CD4-positive, alpha-beta memory T cell (primary cell): Measurements from ENCODE around the gene SRSF10. TPM values are rescaled to one million over a fixed set of nuclear protein-coding genes. Genes with fewer than 3 reads are reported as not detected.

Experiments
- CTCF ChIA-PET: fragments of 350-600 bp; sonication (Branson Sonifier 250); formaldehyde crosslinking; loops from one replicate; lab custom pipeline; 2021; ENCODE audit warnings: inconsistent platforms; ENCODE audit not compliant: partially characterized antibody; lab: Charles Lee
- POLR2A ChIA-PET: fragments of 350-600 bp; sonication (Branson Sonifier 250); formaldehyde crosslinking; loops from one replicate; lab custom pipeline; 2021; ENCODE audit not compliant: partially characterized antibody; lab: Charles Lee
- DNase-seq, 5 donors: peaks; one replicate each; pipeline versions ENCODE4 v3.0.0 to v3.0.0-alpha.2; 2020 to 2022; ENCODE audit warnings: mixed read lengths in 1 of 5
- H3K27ac ChIP-seq: one replicate; pipeline ENCODE4 v1.7.0; 2013; ENCODE audit warnings: low read depth, low read length
- H3K27me3 ChIP-seq: 2 replicates; pipeline ENCODE4 v1.7.0; 2013; ENCODE audit warnings: mild to moderate bottlenecking, low read length, moderate library complexity; ENCODE audit not compliant: insufficient read depth
- H3K36me3 ChIP-seq: 2 replicates; pipeline ENCODE4 v1.7.0; 2013; ENCODE audit warnings: mild to moderate bottlenecking, low read length, moderate library complexity; ENCODE audit not compliant: insufficient read depth
- H3K4me1 ChIP-seq: 2 replicates; pipeline ENCODE4 v1.7.0; 2013; ENCODE audit warnings: mild to moderate bottlenecking, low read length, moderate library complexity; ENCODE audit not compliant: insufficient read depth
- H3K4me3 ChIP-seq, 2 donors: one replicate each; pipeline ENCODE4 v1.7.0; 2013; ENCODE audit warnings: low read length in 2 of 2, mild to moderate bottlenecking in 1 of 2
- H3K9me3 ChIP-seq, 2 donors: one replicate each; pipeline ENCODE4 v1.7.0; 2013; ENCODE audit warnings: low read length in 2 of 2, control low read depth in 1 of 2; ENCODE audit not compliant: control insufficient read depth in 1 of 2
- H3K27ac Mint-ChIP-seq, 7 donors: one replicate each; pipeline ENCODE4 v1.8.0; 2020 to 2021; ENCODE audit warnings: mixed read lengths in 7 of 7, mild to moderate bottlenecking in 6 of 7, inconsistent platforms in 3 of 7, moderate library complexity in 3 of 7
- H3K27me3 Mint-ChIP-seq, 2 donors: one replicate each; pipeline ENCODE4 v1.8.0; 2020 to 2021; ENCODE audit warnings: mixed read lengths in 2 of 2
- H3K36me3 Mint-ChIP-seq, 2 donors: one replicate each; pipeline ENCODE4 v1.8.0; 2020 to 2021; ENCODE audit warnings: mixed read lengths in 2 of 2, inconsistent platforms in 1 of 2, mild to moderate bottlenecking in 1 of 2
- H3K4me1 Mint-ChIP-seq, 4 donors: one replicate each; pipeline ENCODE4 v1.8.0; 2020 to 2021; ENCODE audit warnings: mixed read lengths in 4 of 4, mild to moderate bottlenecking in 1 of 4
- H3K4me3 Mint-ChIP-seq, 8 donors: one replicate each; pipeline ENCODE4 v1.8.0; 2020 to 2021; ENCODE audit warnings: mixed read lengths in 8 of 8, mild to moderate bottlenecking in 7 of 8, moderate library complexity in 6 of 8, inconsistent platforms in 3 of 8
- H3K9me3 Mint-ChIP-seq, 8 donors: one replicate each; pipeline ENCODE4 v1.8.0; 2020 to 2021; ENCODE audit warnings: mixed read lengths in 8 of 8, mild to moderate bottlenecking in 5 of 8, inconsistent platforms in 3 of 8, moderate library complexity in 1 of 8
- intact Hi-C: fragments of 100-400 bp; cut with micrococcal nuclease; formaldehyde crosslinking; loops from one replicate; pipeline ENCODE4 v1.15.1; 2023
- polyA plus RNA-seq, 2 donors: library from polyadenylated mRNA; unstranded; fragments of 300-500 nt; fragmentation: Illumina TruSeq; gene quantifications; one replicate each; pipeline ENCODE4 v1.2.3, GENCODE V29; 2021
- total RNA-seq, 2 experiments: library from RNA; stranded (reverse); gene quantifications; one replicate each; pipeline ENCODE4 v1.2.3, GENCODE V29; 2021

Gene SRSF10
- total and polyA plus RNA-seq, 4 experiments from 2014 or later: 109 to 169 (median 137) TPM

DNA sequence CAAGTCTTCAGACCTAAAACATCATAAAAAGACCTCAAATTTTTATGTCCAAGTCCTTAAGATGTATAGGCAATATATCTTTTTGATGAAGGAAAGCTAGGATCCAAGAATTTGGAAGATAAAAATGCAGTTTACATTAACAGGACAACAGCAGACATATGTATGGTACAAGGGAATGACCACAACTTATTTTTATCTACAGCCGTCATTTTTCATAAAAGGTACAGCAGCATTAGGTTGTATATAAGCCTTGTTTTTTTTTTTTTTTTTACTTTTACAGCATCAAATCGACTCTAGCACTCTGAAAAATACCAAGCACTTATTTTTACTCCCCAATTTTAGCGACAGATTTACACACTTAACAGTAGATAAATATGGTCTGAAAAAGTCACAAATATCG lies 1.3 kb downstream of the SRSF10 start:
- Mint-ChIP-seq H3K36me3 (peaks cover 8 to 43% of the 10 kb centered on the region in 2 donors), H3K4me1 (peaks cover 42 to 68% (median 56%) of the 10 kb centered on the region in 4 donors), H3K9me3 (peaks cover 0 to 6% (median 0%) of the 10 kb centered on the region in 8 donors), H3K27me3 (no peaks in the 10 kb centered on the region), H3K4me3 (peak overlapping the region; percentile 88 to 98 (median 94)), H3K27ac (peak overlapping the region; percentile 92 to 97 (median 94))
- no peak for DNase-seq
- POLR2A ChIA-PET: interaction anchor here (0.7 to 4.8 kb wide), 4 partner anchors 10 to 950 kb away, joined by 3 to 80 read pairs (median 20); partner anchors contain the start of gene PNRC2
- intact Hi-C loops: no loop called here
- H3K9me3 ChIP-seq: no peaks in the 10 kb centered on the region
- H3K4me3 ChIP-seq: peak overlapping the region; percentile 49 to 85
- H3K27ac ChIP-seq: peak overlapping the region; percentile 93
- H3K4me1 ChIP-seq: peaks cover 61% of the 10 kb centered on the region
- CTCF ChIA-PET: no interaction called here
- H3K27me3 ChIP-seq: no peaks in the 10 kb centered on the region
- no peaks in the 10 kb centered on the region for H3K36me3 ChIP-seq

DNA sequence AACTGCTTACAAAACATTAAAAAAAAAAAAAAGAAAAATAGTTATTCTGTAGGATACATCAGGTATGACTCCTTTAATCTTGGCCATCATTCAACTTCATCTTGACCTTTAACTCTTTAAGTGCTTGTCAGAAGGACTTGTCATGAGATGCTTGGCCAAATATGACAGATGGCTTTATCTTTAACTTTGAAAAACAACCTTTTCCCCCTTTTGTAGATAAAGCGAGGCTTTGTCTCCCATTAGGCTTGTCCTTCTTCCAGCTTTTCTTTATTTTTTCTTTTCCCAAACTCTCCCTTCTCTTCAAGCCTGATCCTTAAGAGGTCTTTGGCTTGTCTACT lies 2.3 kb downstream of the SRSF10 start:
- ChIA-PET POLR2A (interaction anchor here (1.7 to 4.8 kb wide), 3 partner anchors 9 to 18 kb away, joined by 5 to 80 read pairs (median 12); partner anchors contain the start of gene PNRC2), CTCF (no interaction called here)
- intact Hi-C loops: no loop called here
- Mint-ChIP-seq H3K4me1 (peaks cover 42 to 72% (median 57%) of the 10 kb centered on the region in 4 donors), H3K4me3 (peak overlapping the region; percentile 88 to 98 (median 94)), H3K9me3 (peaks cover 0 to 6% (median 0%) of the 10 kb centered on the region in 8 donors), H3K36me3 (peaks cover 8 to 50% of the 10 kb centered on the region in 2 donors), H3K27ac (peak overlapping the region; percentile 25 to 97 (median 90)), H3K27me3 (no peaks in the 10 kb centered on the region)
- no peak for DNase-seq
- Histone ChIP-seq H3K4me3 (no peak overlapping the region), H3K36me3 (no peaks in the 10 kb centered on the region), H3K4me1 (peaks cover 61% of the 10 kb centered on the region), H3K27me3 (no peaks in the 10 kb centered on the region), H3K27ac (peak overlapping the region; percentile 93), H3K9me3 (no peaks in the 10 kb centered on the region)

DNA sequence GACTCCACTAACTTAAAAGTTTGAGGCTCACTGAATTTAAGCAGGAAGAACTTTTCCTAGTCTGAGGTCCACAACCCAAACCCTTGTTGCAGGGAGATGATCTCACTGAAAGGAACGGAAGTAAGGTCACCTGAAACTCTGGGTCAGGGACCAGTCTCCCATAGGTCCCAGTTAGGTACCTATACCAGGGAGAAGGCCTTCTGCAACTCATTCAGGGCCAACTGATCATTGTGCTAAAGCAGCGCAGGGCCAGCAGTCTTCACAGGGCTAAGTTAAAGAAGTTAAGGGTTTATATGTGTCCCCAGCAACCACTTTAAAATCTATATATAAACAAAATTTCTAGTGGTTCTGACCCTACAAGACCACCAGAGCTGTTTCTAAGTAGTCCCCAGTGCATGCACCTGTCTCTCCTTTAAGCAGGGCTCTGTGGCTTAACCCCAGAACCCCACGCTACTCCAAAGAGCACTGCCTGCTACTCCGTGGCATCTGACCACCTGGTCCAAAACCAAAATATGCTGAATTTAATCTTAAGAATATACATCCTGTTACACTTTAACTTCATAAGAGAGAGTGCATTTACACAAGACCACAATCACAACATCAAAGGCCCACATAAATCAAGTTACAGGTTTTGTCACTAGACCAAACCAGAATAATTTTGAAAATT lies 2.8 kb downstream of the SRSF10 start:
- Histone ChIP-seq H3K4me1 (peaks cover 61% of the 10 kb centered on the region), H3K27ac (peak overlapping the region; percentile 25), H3K36me3 (no peaks in the 10 kb centered on the region), H3K4me3 (no peak overlapping the region), H3K27me3 (no peaks in the 10 kb centered on the region), H3K9me3 (no peaks in the 10 kb centered on the region)
- Mint-ChIP-seq H3K27me3 (no peaks in the 10 kb centered on the region), H3K4me3 (peak overlapping the region; percentile 61 to 98 (median 74)), H3K4me1 (peaks cover 42 to 72% (median 57%) of the 10 kb centered on the region in 4 donors), H3K9me3 (peaks cover 0 to 6% (median 0%) of the 10 kb centered on the region in 8 donors), H3K36me3 (peaks cover 8 to 52% of the 10 kb centered on the region in 2 donors), H3K27ac (peak overlapping the region; percentile 70 to 94 (median 86))
- DNase-seq: no peak
- ChIA-PET POLR2A (interaction anchor here (1.7 to 4.8 kb wide), 4 partner anchors 9 to 17 kb away, joined by 5 to 80 read pairs (median 16); partner anchors contain the start of gene PNRC2), CTCF (no interaction called here)
- intact Hi-C loops: no loop called here

DNA sequence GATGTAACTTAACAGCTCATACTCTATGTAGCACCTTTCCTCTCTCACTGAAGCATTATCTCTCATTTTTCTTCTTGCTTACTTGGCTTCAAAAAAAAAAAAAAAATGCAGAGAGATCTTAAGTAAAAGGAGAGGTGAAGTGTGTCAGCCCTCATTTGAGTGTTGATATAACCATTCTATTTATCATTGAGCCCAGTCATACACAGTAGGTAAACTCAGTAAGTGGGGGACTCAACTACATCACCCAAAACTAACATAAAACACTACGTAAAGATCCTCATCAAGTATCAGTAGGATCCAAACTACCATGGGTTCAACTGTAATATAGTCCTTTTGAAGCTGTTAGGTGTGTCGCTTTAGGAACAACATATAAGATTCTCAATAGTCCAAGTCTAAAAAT lies 12.3 kb downstream of the SRSF10 start:
- no peaks in the 10 kb centered on the region for H3K9me3 ChIP-seq
- Mint-ChIP-seq H3K36me3 (peaks cover 28 to 70% of the 10 kb centered on the region in 2 donors), H3K4me3 (no peak overlapping the region), H3K27me3 (no peaks in the 10 kb centered on the region), H3K27ac (peak overlapping the region in 6 of 7 donors; percentile 6 to 86 (median 30)), H3K9me3 (no peaks in the 10 kb centered on the region), H3K4me1 (peaks cover 23 to 48% (median 34%) of the 10 kb centered on the region in 4 donors)
- peaks cover 25% of the 10 kb centered on the region for H3K4me1 ChIP-seq
- ChIA-PET POLR2A (interaction anchor here (1.3 to 2.7 kb wide), 3 partner anchors 8 to 12 kb away, joined by 6 to 18 read pairs (median 12); partner anchors contain the start of genes PNRC2 and SRSF10), CTCF (interaction anchor here (0.6 kb wide), 1 partner anchor 729 kb away, joined by 3 read pairs; no protein-coding TSS in a partner anchor)
- DNase-seq: no peak
- intact Hi-C loops: no loop called here
- no peaks in the 10 kb centered on the region for H3K27me3 ChIP-seq
- H3K4me3 ChIP-seq: no peak overlapping the region
- H3K36me3 ChIP-seq: peaks cover 32% of the 10 kb centered on the region
- H3K27ac ChIP-seq: no peak overlapping the region

DNA sequence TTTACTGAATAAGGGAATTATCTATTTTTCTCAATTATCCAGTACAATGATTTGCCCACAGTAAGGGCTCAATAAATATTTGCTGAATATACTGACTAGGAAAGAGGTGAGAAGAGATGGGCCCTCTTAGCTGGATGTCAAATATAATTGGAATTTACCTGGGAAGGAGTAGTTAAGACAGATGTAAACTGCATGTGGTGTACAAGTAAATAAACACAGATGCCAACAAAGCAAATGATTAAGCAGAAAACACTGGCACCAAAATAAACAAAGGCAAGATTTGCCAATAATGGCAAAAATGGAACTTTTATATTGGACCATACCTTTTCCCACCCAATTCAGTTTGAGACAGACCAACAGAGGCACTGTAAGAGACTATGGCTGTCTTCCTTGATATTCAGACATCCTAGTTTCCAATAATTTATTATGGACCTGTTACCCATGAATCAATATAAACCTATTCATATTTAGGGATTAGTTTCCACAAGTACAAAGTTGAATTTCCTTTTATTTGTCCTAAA lies 13.1 kb downstream of the SRSF10 start:
- Histone ChIP-seq H3K27me3 (no peaks in the 10 kb centered on the region), H3K36me3 (peaks cover 32% of the 10 kb centered on the region), H3K4me1 (peaks cover 27% of the 10 kb centered on the region), H3K4me3 (no peak overlapping the region), H3K9me3 (no peaks in the 10 kb centered on the region), H3K27ac (no peak overlapping the region)
- DNase-seq: no peak
- peak overlapping the region in 5 of 7 donors; percentile 10 to 86 (median 58) for H3K27ac Mint-ChIP-seq
- ChIA-PET CTCF (no interaction called here), POLR2A (interaction anchor here (1.1 to 2.7 kb wide), 3 partner anchors 8 to 18 kb away, joined by 3 to 18 read pairs (median 12); partner anchors contain the start of gene PNRC2)
- no peaks in the 10 kb centered on the region for H3K27me3 Mint-ChIP-seq
- peaks cover 25 to 55% (median 39%) of the 10 kb centered on the region in 4 donors for H3K4me1 Mint-ChIP-seq
- intact Hi-C loops: no loop called here
- H3K4me3 Mint-ChIP-seq: no peak overlapping the region
- H3K9me3 Mint-ChIP-seq: no peaks in the 10 kb centered on the region
- H3K36me3 Mint-ChIP-seq: peaks cover 28 to 73% of the 10 kb centered on the region in 2 donors

DNA sequence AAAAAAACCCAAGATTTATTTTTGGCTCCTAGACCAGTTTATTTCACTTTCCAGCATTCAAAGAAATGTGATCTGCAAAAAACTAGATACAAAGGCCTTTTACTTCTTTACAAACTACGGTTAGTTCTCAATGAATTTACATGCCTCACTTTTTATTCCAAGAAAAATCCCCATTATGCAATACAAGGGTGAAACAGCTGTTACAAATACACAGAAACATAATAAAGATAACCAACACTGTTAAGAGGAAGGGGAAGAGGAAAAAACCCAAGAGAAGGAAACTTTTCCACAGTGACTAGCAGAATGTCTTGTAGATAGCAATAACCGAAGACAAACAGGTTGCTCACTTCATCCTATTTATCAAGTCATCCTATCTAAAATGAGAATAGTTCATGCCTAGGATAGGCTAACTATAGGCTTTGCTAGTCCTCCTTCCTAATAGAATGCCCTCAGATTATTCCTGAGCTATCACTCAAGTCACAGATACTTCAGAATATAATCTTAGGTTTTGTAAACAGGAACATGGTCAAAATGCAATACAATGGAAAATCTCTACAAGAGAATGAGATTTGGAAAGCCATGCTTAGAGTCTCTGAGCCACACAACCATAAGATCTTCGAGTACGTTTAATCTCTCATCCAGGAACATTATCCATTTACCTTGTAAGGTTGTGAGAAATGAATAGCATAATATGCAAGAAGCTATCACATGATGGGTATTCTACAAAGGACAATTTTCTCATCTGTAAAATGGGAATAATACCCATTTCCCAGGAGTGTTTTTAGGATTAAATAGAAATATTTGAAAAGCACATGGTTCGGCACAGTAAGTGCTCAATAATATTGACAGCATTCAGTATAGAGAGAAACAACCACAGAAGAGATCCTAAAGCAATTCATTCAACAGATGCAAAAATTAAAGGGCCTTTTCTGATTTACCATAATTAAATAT lies 15.1 kb downstream of the SRSF10 start:
- Histone ChIP-seq H3K4me1 (peaks cover 41% of the 10 kb centered on the region), H3K36me3 (peaks cover 23% of the 10 kb centered on the region), H3K9me3 (no peaks in the 10 kb centered on the region), H3K27me3 (no peaks in the 10 kb centered on the region), H3K27ac (peak overlapping the region; percentile 17), H3K4me3 (no peak overlapping the region)
- DNase-seq: no peak
- Mint-ChIP-seq H3K27me3 (no peaks in the 10 kb centered on the region), H3K9me3 (no peaks in the 10 kb centered on the region), H3K36me3 (peaks cover 25 to 81% of the 10 kb centered on the region in 2 donors), H3K4me1 (peaks cover 32 to 73% (median 50%) of the 10 kb centered on the region in 4 donors), H3K27ac (peak overlapping the region; percentile 52 to 89 (median 69)), H3K4me3 (peak overlapping the region in 1 of 8 donors; percentile 52)
- CTCF ChIA-PET: interaction anchor here (1.2 kb wide), 1 partner anchor 193 kb away, joined by 3 read pairs; no protein-coding TSS in a partner anchor
- intact Hi-C loops: no loop called here
- POLR2A ChIA-PET: interaction anchor here (1.2 to 3.2 kb wide), 3 partner anchors 9 to 15 kb away, joined by 3 to 27 read pairs (median 5); partner anchors contain the start of gene SRSF10
